OCI-LY1 (cell line): ENCODE data around the gene MRPL40.

Experiments used
- H2AFZ ChIP-seq: fragments of 200-600 bp; sonication (generic), shearing (Covaris generic); 2 replicates; pipeline ENCODE4 v1.6.0; 2014; ENCODE audit warnings: antibody characterized with exemption, mild to moderate bottlenecking, low read length
- H3F3A ChIP-seq: fragments of 200-600 bp; sonication (generic), shearing (Covaris generic); 2 replicates; pipeline ENCODE4 v1.6.0; 2014; ENCODE audit warnings: mild to moderate bottlenecking, antibody characterized with exemption, low read length, moderate library complexity; ENCODE audit not compliant: insufficient read depth
- H3K27ac ChIP-seq: fragments of 200-600 bp; sonication (generic); 2 replicates; pipeline ENCODE4 v1.5.1; 2014; ENCODE audit warnings: low read length, mixed run types, mild to moderate bottlenecking, low read depth; ENCODE audit not compliant: poor library complexity, severe bottlenecking
- H3K27me3 ChIP-seq: fragments of 200-600 bp; sonication (generic); 2 replicates; pipeline ENCODE4 v1.6.0; 2014; ENCODE audit warnings: antibody characterized with exemption, mild to moderate bottlenecking, low read length, moderate library complexity; ENCODE audit not compliant: insufficient read depth
- H3K36me3 ChIP-seq: fragments of 200-600 bp; sonication (generic); 2 replicates; pipeline ENCODE4 v1.6.1; 2014; ENCODE audit warnings: mild to moderate bottlenecking, antibody characterized with exemption, low read length, moderate library complexity, mixed read lengths; ENCODE audit not compliant: insufficient read depth
- H3K4me1 ChIP-seq: fragments of 200-600 bp; sonication (generic); 2 replicates; pipeline ENCODE4 v1.5.1; 2014; ENCODE audit warnings: mild to moderate bottlenecking, low read length, moderate library complexity; ENCODE audit not compliant: insufficient read depth, severe bottlenecking
- H3K4me2 ChIP-seq: fragments of 200-600 bp; sonication (generic), shearing (Covaris generic); 2 replicates; pipeline ENCODE4 v1.6.1; 2014; ENCODE audit warnings: low read length
- H3K4me3 ChIP-seq: fragments of 200-600 bp; sonication (generic); 2 replicates; pipeline ENCODE4 v1.5.1; 2014; ENCODE audit warnings: low read length, low read depth, mild to moderate bottlenecking, mixed read lengths; ENCODE audit not compliant: poor library complexity, severe bottlenecking
- H3K79me2 ChIP-seq: fragments of 200-600 bp; shearing (Covaris generic); 2 replicates; pipeline ENCODE4 v1.6.1; 2016; ENCODE audit warnings: mixed run types, low read length, mixed read lengths; ENCODE audit not compliant: insufficient read depth
- H3K9ac ChIP-seq: fragments of 200-600 bp; sonication (generic), shearing (Covaris generic); 2 replicates; pipeline ENCODE4 v1.6.1; 2014; ENCODE audit warnings: mild to moderate bottlenecking, low read length, mixed read lengths
- H3K9me2 ChIP-seq: fragments of 200-600 bp; sonication (generic), shearing (Covaris generic); 2 replicates; pipeline ENCODE4 v1.6.1; 2014; ENCODE audit warnings: low read depth, mild to moderate bottlenecking, low read length, mixed read lengths
- H3K9me3 ChIP-seq: fragments of 200-600 bp; shearing (Covaris generic); 2 replicates; pipeline ENCODE4 v1.6.1; 2014; ENCODE audit warnings: low read length, mixed read lengths
- H4K20me1 ChIP-seq: fragments of 200-600 bp; sonication (generic), shearing (Covaris generic); 2 replicates; pipeline ENCODE4 v1.6.0; 2016; ENCODE audit warnings: mild to moderate bottlenecking, low read length; ENCODE audit not compliant: insufficient read depth
- CTCF ChIP-seq: fragments of 200-600 bp; sonication (generic), shearing (Covaris generic); IDR thresholded peaks from 2 replicates; pipeline ENCODE4 v1.5.1; 2017; ENCODE audit warnings: mild to moderate bottlenecking, antibody characterized with exemption, low read length, moderate library complexity, mixed read lengths
- EZH2 ChIP-seq: fragments of 200-600 bp; sonication (generic), shearing (Covaris generic); IDR thresholded peaks from 2 replicates; pipeline ENCODE4 v1.8.0; 2017; ENCODE audit warnings: borderline replicate concordance, mixed run types, mild to moderate bottlenecking, antibody characterized with exemption, low read length, moderate library complexity, mixed read lengths

The MRPL40 gene

GRCh38 chr22:19412478-19412877, 19.9 kb upstream of the MRPL40 start:
- Histone ChIP-seq H3K4me3 (no peak overlapping the region), H3K9me2 (no peaks in the 10 kb centered on the region), H3K79me2 (peaks cover 60% of the 10 kb centered on the region), H2AFZ (no peak overlapping the region), H3K36me3 (peaks cover 63% of the 10 kb centered on the region), H4K20me1 (peaks cover 3% of the 10 kb centered on the region; the same call in 1 of the 2 replicates), H3F3A (no peaks in the 10 kb centered on the region), H3K27ac (no peak overlapping the region), H3K4me2 (no peak overlapping the region), H3K27me3 (no peaks in the 10 kb centered on the region), H3K9ac (no peak overlapping the region), H3K9me3 (no peaks in the 10 kb centered on the region), H3K4me1 (no peaks in the 10 kb centered on the region)
- TF ChIP-seq EZH2 (no peak), CTCF (no peak)

- Histone ChIP-seq H3K27me3 (no peaks in the 10 kb centered on the region), H3K9me2 (no peaks in the 10 kb centered on the region), H3K4me1 (no peaks in the 10 kb centered on the region), H3K4me3 (no peak overlapping the region), H4K20me1 (peaks cover 3% of the 10 kb centered on the region; the same call in 1 of the 2 replicates), H3K36me3 (peaks cover 63% of the 10 kb centered on the region), H3K27ac (no peak overlapping the region), H3F3A (no peaks in the 10 kb centered on the region), H3K4me2 (no peak overlapping the region), H3K79me2 (peaks cover 65% of the 10 kb centered on the region), H2AFZ (no peak overlapping the region), H3K9me3 (no peaks in the 10 kb centered on the region), H3K9ac (no peak overlapping the region)
- TF ChIP-seq CTCF (no peak), EZH2 (no peak)
Measured at GRCh38 chr22:19412923-19413322, 19.4 kb upstream of the MRPL40 start.

GRCh38 chr22:19419086-19419463, 13.3 kb upstream of the MRPL40 start:
- Histone ChIP-seq H3K79me2 (peaks cover 97% of the 10 kb centered on the region), H3K4me1 (peaks cover 26% of the 10 kb centered on the region), H3K27me3 (no peaks in the 10 kb centered on the region), H3K4me2 (peak overlapping the region; percentile 13; the same call in 1 of the 2 replicates), H3K36me3 (peaks cover 21% of the 10 kb centered on the region), H3K4me3 (no peak overlapping the region), H3K9ac (no peak overlapping the region), H2AFZ (no peak overlapping the region), H3K9me2 (no peaks in the 10 kb centered on the region), H4K20me1 (no peaks in the 10 kb centered on the region), H3K27ac (peak overlapping the region; percentile 86), H3F3A (no peaks in the 10 kb centered on the region; the same call in 1 of the 2 replicates), H3K9me3 (no peaks in the 10 kb centered on the region)
- TF ChIP-seq EZH2, result no peak
- no peak for TF ChIP-seq CTCF
